Measurements from ENCODE around the gene NEK6.

NEK6 gene

DNA sequence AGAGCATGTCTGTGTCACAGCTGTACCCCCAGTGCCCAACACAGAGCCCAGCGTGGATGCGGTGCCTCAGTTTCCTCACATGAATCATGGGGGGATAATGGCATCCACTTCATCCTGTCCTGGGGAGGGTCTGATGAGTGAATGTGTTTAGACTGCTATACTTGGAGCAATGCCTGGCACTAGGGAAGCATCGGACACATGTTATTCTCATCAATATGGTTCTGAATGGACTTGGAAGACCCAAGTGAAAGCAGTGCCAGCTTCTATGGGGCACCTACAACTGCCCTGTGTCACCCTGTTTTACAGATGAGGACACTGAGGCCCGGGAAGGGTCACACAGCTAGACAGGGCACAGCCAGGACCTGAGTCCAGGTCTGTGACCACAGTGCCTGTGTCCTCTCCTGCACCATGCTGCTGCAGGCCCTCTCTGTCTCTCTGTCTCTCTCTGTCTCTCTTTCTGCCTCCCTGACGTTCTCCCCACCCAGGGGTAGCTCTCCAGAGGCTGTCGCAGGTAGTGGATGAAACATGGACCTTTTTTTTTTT is 42.3 kb upstream of the NEK6 start:
- ATAC-seq, result no peak
- TF ChIP-seq, protein P1, sequence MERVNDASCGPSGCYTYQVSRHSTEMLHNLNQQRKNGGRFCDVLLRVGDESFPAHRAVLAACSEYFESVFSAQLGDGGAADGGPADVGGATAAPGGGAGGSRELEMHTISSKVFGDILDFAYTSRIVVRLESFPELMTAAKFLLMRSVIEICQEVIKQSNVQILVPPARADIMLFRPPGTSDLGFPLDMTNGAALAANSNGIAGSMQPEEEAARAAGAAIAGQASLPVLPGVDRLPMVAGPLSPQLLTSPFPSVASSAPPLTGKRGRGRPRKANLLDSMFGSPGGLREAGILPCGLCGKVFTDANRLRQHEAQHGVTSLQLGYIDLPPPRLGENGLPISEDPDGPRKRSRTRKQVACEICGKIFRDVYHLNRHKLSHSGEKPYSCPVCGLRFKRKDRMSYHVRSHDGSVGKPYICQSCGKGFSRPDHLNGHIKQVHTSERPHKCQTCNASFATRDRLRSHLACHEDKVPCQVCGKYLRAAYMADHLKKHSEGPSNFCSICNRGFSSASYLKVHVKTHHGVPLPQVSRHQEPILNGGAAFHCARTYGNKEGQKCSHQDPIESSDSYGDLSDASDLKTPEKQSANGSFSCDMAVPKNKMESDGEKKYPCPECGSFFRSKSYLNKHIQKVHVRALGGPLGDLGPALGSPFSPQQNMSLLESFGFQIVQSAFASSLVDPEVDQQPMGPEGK (CRISPR knock-in tag; IDR thresholded peaks at IDR 0.05; ENCODE audit: borderline replicate concordance), result no peak
- TF ChIP-seq, protein P2, sequence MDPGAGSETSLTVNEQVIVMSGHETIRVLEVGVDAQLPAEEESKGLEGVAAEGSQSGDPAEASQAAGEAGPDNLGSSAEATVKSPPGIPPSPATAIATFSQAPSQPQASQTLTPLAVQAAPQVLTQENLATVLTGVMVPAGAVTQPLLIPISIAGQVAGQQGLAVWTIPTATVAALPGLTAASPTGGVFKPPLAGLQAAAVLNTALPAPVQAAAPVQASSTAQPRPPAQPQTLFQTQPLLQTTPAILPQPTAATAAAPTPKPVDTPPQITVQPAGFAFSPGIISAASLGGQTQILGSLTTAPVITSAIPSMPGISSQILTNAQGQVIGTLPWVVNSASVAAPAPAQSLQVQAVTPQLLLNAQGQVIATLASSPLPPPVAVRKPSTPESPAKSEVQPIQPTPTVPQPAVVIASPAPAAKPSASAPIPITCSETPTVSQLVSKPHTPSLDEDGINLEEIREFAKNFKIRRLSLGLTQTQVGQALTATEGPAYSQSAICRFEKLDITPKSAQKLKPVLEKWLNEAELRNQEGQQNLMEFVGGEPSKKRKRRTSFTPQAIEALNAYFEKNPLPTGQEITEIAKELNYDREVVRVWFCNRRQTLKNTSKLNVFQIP (CRISPR knock-in tag; IDR thresholded peaks at IDR 0.05; ENCODE audit: borderline replicate concordance, low read depth), result no peak
- TF ChIP-seq ZFP30 (CRISPR knock-in tag; IDR thresholded peaks at IDR 0.05), result no peak
- no peak for TF ChIP-seq TCF4 (CRISPR knock-in tag; IDR thresholded peaks at IDR 0.05; ENCODE audit: borderline replicate concordance)
- TF ChIP-seq ARNTL (CRISPR knock-in tag; IDR thresholded peaks at IDR 0.05; ENCODE audit: borderline replicate concordance, low read depth), result no peak
- TF ChIP-seq BACH2 (CRISPR knock-in tag; IDR thresholded peaks at IDR 0.05; ENCODE audit: borderline replicate concordance), result no peak
- no peak for TF ChIP-seq ZNF8 (CRISPR knock-in tag; IDR thresholded peaks at IDR 0.05)
- TF ChIP-seq ZC3H10 (CRISPR knock-in tag; IDR thresholded peaks at IDR 0.05), result no peak

DNA sequence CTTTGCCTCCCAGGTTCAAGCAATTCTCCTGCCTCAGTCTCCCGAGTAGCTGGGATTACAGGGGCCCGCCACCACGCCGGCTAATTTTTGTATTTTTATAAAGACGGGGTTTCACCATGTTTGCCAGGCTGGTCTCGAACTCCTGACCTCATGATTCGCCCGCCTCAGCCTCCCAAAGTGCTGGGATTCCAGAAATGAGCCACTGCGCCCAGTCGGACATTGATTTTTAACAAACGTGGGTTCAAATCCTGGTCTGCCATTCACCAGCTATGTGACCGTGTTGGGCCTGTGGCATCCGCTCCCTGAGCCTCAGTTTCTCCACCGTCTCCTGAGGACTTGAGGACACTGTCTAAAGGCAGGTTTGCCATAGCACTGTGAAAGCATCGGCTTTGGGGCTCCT is 41.8 kb upstream of the NEK6 start:
- TF ChIP-seq, protein P3, sequence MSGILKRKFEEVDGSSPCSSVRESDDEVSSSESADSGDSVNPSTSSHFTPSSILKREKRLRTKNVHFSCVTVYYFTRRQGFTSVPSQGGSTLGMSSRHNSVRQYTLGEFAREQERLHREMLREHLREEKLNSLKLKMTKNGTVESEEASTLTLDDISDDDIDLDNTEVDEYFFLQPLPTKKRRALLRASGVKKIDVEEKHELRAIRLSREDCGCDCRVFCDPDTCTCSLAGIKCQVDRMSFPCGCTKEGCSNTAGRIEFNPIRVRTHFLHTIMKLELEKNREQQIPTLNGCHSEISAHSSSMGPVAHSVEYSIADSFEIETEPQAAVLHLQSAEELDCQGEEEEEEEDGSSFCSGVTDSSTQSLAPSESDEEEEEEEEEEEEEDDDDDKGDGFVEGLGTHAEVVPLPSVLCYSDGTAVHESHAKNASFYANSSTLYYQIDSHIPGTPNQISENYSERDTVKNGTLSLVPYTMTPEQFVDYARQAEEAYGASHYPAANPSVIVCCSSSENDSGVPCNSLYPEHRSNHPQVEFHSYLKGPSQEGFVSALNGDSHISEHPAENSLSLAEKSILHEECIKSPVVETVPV (CRISPR knock-in tag; IDR thresholded peaks at IDR 0.05), result no peak
- TF ChIP-seq BACH2 (CRISPR knock-in tag; IDR thresholded peaks at IDR 0.05; ENCODE audit: borderline replicate concordance), result no peak
- no peak for TF ChIP-seq ISL1 (CRISPR knock-in tag; IDR thresholded peaks at IDR 0.05)
- no peak for TF ChIP-seq GLIS3 (CRISPR knock-in tag; IDR thresholded peaks at IDR 0.05)
- no peak for TF ChIP-seq CSDC2 (CRISPR knock-in tag; IDR thresholded peaks at IDR 0.05)
- TF ChIP-seq ZFP3 (CRISPR knock-in tag; IDR thresholded peaks at IDR 0.05), result no peak
- no peak for TF ChIP-seq OSR1 (CRISPR knock-in tag; IDR thresholded peaks at IDR 0.05)
- TF ChIP-seq ZNF8 (CRISPR knock-in tag; IDR thresholded peaks at IDR 0.05), result no peak
- TF ChIP-seq ESRRG (CRISPR knock-in tag; IDR thresholded peaks at IDR 0.05), result no peak
- TF ChIP-seq ZFP30 (CRISPR knock-in tag; IDR thresholded peaks at IDR 0.05), result no peak
- no peak for TF ChIP-seq TCF4 (CRISPR knock-in tag; IDR thresholded peaks at IDR 0.05; ENCODE audit: borderline replicate concordance)
- no peak for TF ChIP-seq ZC3H10 (CRISPR knock-in tag; IDR thresholded peaks at IDR 0.05)
- no peak for ATAC-seq

DNA sequence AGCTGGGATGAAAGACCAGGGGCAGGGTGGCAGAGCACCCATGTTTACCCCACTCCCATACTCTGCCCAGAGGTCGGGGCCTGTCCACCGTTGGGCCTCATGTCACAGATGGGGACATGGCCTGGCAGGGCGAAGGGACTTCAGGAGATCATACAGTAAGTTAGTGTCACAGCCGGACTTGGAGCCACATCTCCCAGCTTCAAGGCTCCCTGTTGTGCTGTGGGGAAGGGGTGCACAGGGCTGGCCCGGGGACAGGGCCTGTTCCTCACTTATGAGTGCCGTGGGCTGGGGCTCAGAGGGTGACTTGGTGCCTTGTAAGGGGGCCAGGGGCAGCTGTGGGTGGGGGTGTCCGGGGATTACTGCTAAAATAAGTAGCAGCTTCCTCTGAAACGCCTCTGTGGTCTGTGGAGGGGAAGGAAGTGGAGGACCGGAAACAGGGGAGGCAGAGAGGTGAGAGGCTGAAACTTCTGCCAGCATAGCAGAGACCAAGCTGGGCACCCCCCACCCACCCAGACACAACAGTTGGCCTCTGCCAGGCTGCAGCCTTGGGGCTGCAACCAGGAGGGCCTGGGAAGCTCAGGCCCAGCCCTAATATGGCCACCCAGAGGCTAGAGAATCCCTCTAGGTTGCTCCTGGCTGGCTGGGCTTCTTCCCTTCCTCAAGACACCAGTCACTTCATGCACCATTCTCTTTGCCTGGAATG is 41.1 kb upstream of the NEK6 start:
- ATAC-seq, result no peak
- TF ChIP-seq ARNTL (CRISPR knock-in tag; IDR thresholded peaks at IDR 0.05; ENCODE audit: borderline replicate concordance, low read depth) (no peak), CSDC2 (CRISPR knock-in tag; IDR thresholded peaks at IDR 0.05) (no peak), ESRRG (CRISPR knock-in tag; IDR thresholded peaks at IDR 0.05) (no peak), ISL1 (CRISPR knock-in tag; IDR thresholded peaks at IDR 0.05) (no peak)

DNA sequence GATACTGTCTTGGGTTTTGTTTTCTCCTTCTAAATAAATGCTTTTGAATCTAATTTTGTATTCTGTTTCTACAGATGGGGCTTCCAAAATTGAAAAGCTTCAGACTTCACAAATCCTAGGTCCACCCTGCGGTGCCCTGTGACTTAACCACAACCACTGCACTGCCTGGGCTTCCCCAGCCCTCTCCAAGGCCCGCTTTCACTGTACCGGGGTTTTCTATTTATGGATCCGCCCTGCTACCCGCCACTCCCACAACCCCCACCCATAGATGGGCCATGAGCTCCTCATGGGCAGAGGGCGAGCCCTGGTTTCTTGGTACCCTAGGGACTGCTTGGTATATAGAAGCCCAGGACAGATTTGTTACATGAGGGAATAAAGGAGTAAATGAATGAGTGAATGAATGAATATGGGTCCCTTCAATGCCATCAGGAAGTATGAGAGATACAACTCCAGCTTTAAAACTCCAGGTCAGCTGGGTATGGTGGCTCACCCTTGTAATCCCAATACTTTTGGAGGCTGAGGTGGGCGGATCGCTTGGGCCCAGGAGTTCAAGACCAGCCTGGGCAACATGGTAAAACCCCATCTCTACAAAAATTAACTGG is 39.8 kb upstream of the NEK6 start:
- no peak for ATAC-seq

More for the DNA sequence above, 39.8 kb upstream of the NEK6 start:
- TF ChIP-seq, protein P4, sequence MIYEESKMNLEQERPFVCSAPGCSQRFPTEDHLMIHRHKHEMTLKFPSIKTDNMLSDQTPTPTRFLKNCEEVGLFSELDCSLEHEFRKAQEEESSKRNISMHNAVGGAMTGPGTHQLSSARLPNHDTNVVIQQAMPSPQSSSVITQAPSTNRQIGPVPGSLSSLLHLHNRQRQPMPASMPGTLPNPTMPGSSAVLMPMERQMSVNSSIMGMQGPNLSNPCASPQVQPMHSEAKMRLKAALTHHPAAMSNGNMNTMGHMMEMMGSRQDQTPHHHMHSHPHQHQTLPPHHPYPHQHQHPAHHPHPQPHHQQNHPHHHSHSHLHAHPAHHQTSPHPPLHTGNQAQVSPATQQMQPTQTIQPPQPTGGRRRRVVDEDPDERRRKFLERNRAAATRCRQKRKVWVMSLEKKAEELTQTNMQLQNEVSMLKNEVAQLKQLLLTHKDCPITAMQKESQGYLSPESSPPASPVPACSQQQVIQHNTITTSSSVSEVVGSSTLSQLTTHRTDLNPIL (CRISPR knock-in tag; IDR thresholded peaks at IDR 0.05; ENCODE audit: low read depth), result no peak
- TF ChIP-seq GLIS3 (CRISPR knock-in tag; IDR thresholded peaks at IDR 0.05), result no peak
- no peak for TF ChIP-seq ESRRG (CRISPR knock-in tag; IDR thresholded peaks at IDR 0.05)
- TF ChIP-seq, protein P3 (CRISPR knock-in tag; IDR thresholded peaks at IDR 0.05), result no peak

Measured in SK-N-SH treated with all-trans-retinoic acid at 6 μM for 48 hours (cell line).